Fibroblast of lung (primary cell): ENCODE data around the gene FOXR2. TPM values are rescaled to one million over a fixed set of nuclear protein-coding genes. Genes with fewer than 3 reads are reported as not detected.

Source experiments
- DNase-seq, 2 donors: peaks; one replicate each; pipeline versions ENCODE4 v3.0.0 to v3.0.0-alpha.2; 2010; ENCODE audit warnings: low read depth in 2 of 2
- H2AFZ ChIP-seq: 2 replicates; pipeline ENCODE4 v1.5.1; 2012; ENCODE audit warnings: low read length, control low read depth, inconsistent platforms
- H3K27ac ChIP-seq: 2 replicates; pipeline ENCODE4 v1.5.1; 2011; ENCODE audit warnings: low read length, control low read depth; ENCODE audit not compliant: insufficient read depth
- H3K27me3 ChIP-seq: 2 replicates; pipeline ENCODE4 v1.5.1; 2011; ENCODE audit warnings: mild to moderate bottlenecking, low read length; ENCODE audit not compliant: control insufficient read depth, insufficient read depth
- H3K36me3 ChIP-seq: 2 replicates; pipeline ENCODE4 v1.5.1; 2011; ENCODE audit warnings: low read length; ENCODE audit not compliant: control insufficient read depth, insufficient read depth
- H3K4me1 ChIP-seq: 2 replicates; pipeline ENCODE4 v1.5.1; 2011; ENCODE audit warnings: low read length; ENCODE audit not compliant: control insufficient read depth, insufficient read depth; ENCODE audit errors: extremely low read depth
- H3K4me2 ChIP-seq: 2 replicates; pipeline ENCODE4 v1.5.1; 2011; ENCODE audit warnings: low read length, control low read depth; ENCODE audit not compliant: insufficient read depth; ENCODE audit errors: extremely low read depth
- H3K4me3 ChIP-seq, 4 experiments: fragments of 200-600 bp in 1 of 4; sonication (generic) in 1 of 4; replicated peaks in 1 of 4; 2 replicates each; pipeline ENCODE4 v1.5.1; 2011 to 2016; ENCODE audit warnings: low read length in 4 of 4, low read depth in 3 of 4, mild to moderate bottlenecking in 3 of 4, control low read depth in 2 of 4, inconsistent platforms in 1 of 4, mixed read lengths in 1 of 4; ENCODE audit not compliant: insufficient read depth in 1 of 4; ENCODE audit errors: control extremely low read depth in 1 of 4
- H3K79me2 ChIP-seq: 2 replicates; pipeline ENCODE4 v1.5.1; 2012; ENCODE audit warnings: mild to moderate bottlenecking, low read length, inconsistent platforms; ENCODE audit not compliant: control insufficient read depth, insufficient read depth
- H3K9ac ChIP-seq: 2 replicates; pipeline ENCODE4 v1.5.1; 2011; ENCODE audit warnings: mild to moderate bottlenecking, low read length, control low read depth; ENCODE audit not compliant: insufficient read depth
- H3K9me3 ChIP-seq: 2 replicates; pipeline ENCODE4 v1.5.1; 2012; ENCODE audit warnings: low read depth, low read length; ENCODE audit not compliant: control insufficient read depth, insufficient read depth
- H4K20me1 ChIP-seq: 2 replicates; pipeline ENCODE4 v1.5.1; 2011; ENCODE audit warnings: low read length; ENCODE audit not compliant: control insufficient read depth, insufficient read depth; ENCODE audit errors: extremely low read depth
- CTCF ChIP-seq, 2 donors: IDR thresholded peaks in 1 of 2; conservative IDR thresholded peaks in 1 of 2; 1 replicate in 1 of 2; 2 replicates in 1 of 2; pipeline ENCODE4 v1.5.1; 2011 to 2012; ENCODE audit warnings: low read length in 2 of 2, control low read depth in 1 of 2, inconsistent platforms in 1 of 2, low read depth in 1 of 2, mild to moderate bottlenecking in 1 of 2
- EZH2 ChIP-seq: IDR thresholded peaks from 2 replicates; pipeline ENCODE4 v1.5.1; 2012; ENCODE audit warnings: low read length, control low read depth, mild to moderate bottlenecking; ENCODE audit errors: missing control alignments
- polyA plus RNA-seq, 2 donors: library from polyadenylated mRNA; depleted of rRNA in 1 of 2; stranded (reverse) in 1 of 2; unstranded in 1 of 2; fragments of >200 nt; gene quantifications; 2 replicates each; pipeline ENCODE4 v1.2.1, GENCODE V29; 2011 to 2012; ENCODE audit warnings: missing spikeins in 1 of 2
- total RNA-seq: library from RNA; depleted of rRNA; stranded (reverse); fragments of >200 nt; gene quantifications from 2 replicates; pipeline ENCODE4 v1.2.1, GENCODE V29; 2014

Gene FOXR2
- total and polyA plus RNA-seq, 2 donors (not counting 1 experiment from before 2014, with no cell fraction given), result not detected

GRCh38 chrX:55659931-55660330, 36.7 kb downstream of the FOXR2 start:
- TF ChIP-seq CTCF (conservative IDR thresholded peaks at IDR 0.05 in 1 of 2, IDR thresholded peaks at IDR 0.05 in 1 of 2; ENCODE audit: low read depth in 1 of 2, low read length in 2 of 2) (no peak), EZH2 (no peak)
- no peak overlapping the region for H3K4me2 ChIP-seq
- H3K9me3 ChIP-seq, result no peaks in the 10 kb centered on the region
- H4K20me1 ChIP-seq, result no peaks in the 10 kb centered on the region
- H3K79me2 ChIP-seq, result no peaks in the 10 kb centered on the region
- no peak overlapping the region for H3K4me3 ChIP-seq
- no peaks in the 10 kb centered on the region for H3K36me3 ChIP-seq
- H3K4me1 ChIP-seq, result no peaks in the 10 kb centered on the region
- no peak for DNase-seq
- no peak overlapping the region for H3K9ac ChIP-seq
- no peaks in the 10 kb centered on the region for H3K27me3 ChIP-seq
- no peak overlapping the region for H2AFZ ChIP-seq
- no peak overlapping the region for H3K27ac ChIP-seq

- no peak overlapping the region for H3K4me3 ChIP-seq
- no peak for DNase-seq
Measured at GRCh38 chrX:55663584-55663983, 40.4 kb downstream of the FOXR2 start.

GRCh38 chrX:55668084-55668483, 44.9 kb downstream of the FOXR2 start:
- no peak overlapping the region for H2AFZ ChIP-seq
- H3K4me1 ChIP-seq, result no peaks in the 10 kb centered on the region
- H4K20me1 ChIP-seq, result no peaks in the 10 kb centered on the region
- no peak overlapping the region for H3K4me3 ChIP-seq
- no peak overlapping the region for H3K4me2 ChIP-seq
- no peaks in the 10 kb centered on the region for H3K9me3 ChIP-seq
- no peak for TF ChIP-seq CTCF (conservative IDR thresholded peaks at IDR 0.05 in 1 of 2, IDR thresholded peaks at IDR 0.05 in 1 of 2; ENCODE audit: low read depth in 1 of 2, low read length in 2 of 2)
- no peak for TF ChIP-seq EZH2
- H3K79me2 ChIP-seq, result no peaks in the 10 kb centered on the region
- no peak overlapping the region for H3K27ac ChIP-seq
- no peak for DNase-seq
- H3K9ac ChIP-seq, result no peak overlapping the region
- H3K27me3 ChIP-seq, result no peaks in the 10 kb centered on the region
- no peaks in the 10 kb centered on the region for H3K36me3 ChIP-seq

More at GRCh38 chrX:55663584-55663983, 40.4 kb downstream of the FOXR2 start:
- Histone ChIP-seq H3K4me2 (no peak overlapping the region), H4K20me1 (no peaks in the 10 kb centered on the region), H2AFZ (no peak overlapping the region), H3K4me1 (no peaks in the 10 kb centered on the region), H3K27me3 (no peaks in the 10 kb centered on the region), H3K27ac (no peak overlapping the region), H3K9ac (no peak overlapping the region), H3K9me3 (no peaks in the 10 kb centered on the region), H3K79me2 (no peaks in the 10 kb centered on the region), H3K36me3 (no peaks in the 10 kb centered on the region)
- no peak for TF ChIP-seq CTCF (conservative IDR thresholded peaks at IDR 0.05 in 1 of 2, IDR thresholded peaks at IDR 0.05 in 1 of 2; ENCODE audit: low read depth in 1 of 2, low read length in 2 of 2)
- no peak for TF ChIP-seq EZH2

Other genes with a start within 250 kb of the FOXR2 start
- gene MAGEH1, start 171.3 kb upstream of the FOXR2 start, total RNA-seq, result 16.5 and 21.8 TPM in 2 replicates
- 24.4 and 38.5 TPM in 2 replicates for gene MAGEH1, start 171.3 kb upstream of the FOXR2 start, polyA plus RNA-seq
- gene USP51, start 133.6 kb upstream of the FOXR2 start, total RNA-seq, result 1.3 TPM in 2 replicates
- 0.95 and 1.3 TPM in 2 replicates for gene USP51, start 133.6 kb upstream of the FOXR2 start, polyA plus RNA-seq
- 44.4 and 57.6 TPM in 2 replicates for gene RRAGB, start 94.3 kb downstream of the FOXR2 start, total RNA-seq
- gene RRAGB, start 94.3 kb downstream of the FOXR2 start, polyA plus RNA-seq, result 19.2 and 36.5 TPM in 2 replicates